GM21529 (cell line): ENCODE data around the gene KRT86.
"Not testable (repeated sequence)": the region's sequence is repeated elsewhere in the genome, so short reads cannot be mapped to it uniquely, and the experiment has no call there.

Experiments
- ATAC-seq: cut with Tn5 transposase; IDR thresholded peaks from one replicate; pipeline ENCODE4 v1.9.1; 2021; ENCODE audit not compliant: unreplicated experiment

Gene KRT86

DNA sequence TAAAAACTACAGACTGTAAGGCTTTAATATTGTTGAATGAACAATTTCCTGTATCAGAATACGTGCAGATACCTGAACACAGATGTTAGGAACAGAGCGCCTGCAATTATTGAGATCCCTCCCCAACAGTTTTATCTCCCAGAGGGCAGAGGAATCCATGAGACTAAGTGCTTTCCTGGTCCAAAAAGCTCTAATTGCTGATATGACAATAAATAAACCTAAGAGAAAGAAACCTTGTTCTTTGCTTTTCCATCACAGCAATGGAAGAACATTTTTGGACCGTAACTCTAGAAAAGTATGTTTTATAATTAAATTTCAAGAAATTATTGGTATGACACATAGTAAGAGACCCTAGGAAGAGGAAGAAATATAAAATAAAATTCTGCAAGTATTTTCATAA lies 59.7 kb downstream of the KRT86 start:
- ATAC-seq: no peak

DNA sequence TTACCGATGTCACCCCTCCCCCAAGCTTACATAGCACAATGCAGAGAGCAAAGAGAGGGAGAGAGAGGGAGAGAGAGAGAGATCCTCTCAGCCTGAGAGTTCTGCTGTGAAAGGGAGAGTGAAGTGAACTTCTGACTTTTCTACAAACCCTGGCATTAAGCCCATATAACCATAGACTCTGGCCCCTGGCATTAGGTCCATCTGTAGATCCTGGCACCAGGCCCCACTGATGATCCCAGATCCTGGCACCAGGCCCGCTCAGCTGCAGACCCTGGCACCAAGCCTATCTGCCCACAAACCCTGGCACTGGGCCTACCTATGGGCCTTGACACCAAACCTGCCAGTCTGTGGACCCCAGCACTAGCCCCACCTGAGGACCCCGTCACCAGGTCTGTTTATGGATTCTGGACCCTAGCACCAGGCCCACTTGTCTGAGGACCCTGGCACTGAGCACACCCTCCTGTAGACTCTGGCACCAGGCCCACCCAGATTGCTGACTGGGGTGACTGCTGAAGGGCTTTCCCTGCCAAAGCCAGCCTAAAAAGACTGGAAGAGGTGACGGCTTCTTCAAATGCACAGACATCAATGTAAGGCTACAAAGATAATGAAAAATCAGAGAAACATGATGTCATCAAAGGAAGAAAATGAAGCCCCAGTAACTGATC lies 61.3 kb downstream of the KRT86 start:
- ATAC-seq: no peak

DNA sequence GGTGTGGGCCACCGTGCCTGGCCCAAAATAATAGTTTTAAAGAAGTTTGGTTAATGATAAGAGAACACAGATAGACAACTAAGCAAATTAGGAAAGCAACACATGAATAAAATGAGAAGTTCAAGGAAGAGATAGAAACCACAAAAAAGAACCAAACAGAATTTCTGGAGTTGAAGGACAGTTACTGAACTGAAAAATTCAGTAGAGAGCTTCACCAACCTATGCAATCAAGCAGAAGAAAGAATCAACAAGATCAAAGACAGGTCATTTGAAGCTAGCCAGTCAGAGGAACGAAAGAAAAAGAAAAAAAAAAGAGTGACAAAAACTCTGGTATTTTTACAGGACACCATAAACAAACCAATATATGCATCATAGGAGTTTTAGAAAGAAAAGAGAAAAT lies 62.2 kb downstream of the KRT86 start:
- ATAC-seq: no peak

- no peak for ATAC-seq
These were observed 62.6 kb downstream of the KRT86 start for GRCh38 chr12:52337054-52337453.

- no peak for ATAC-seq
These were observed 64.0 kb downstream of the KRT86 start for GRCh38 chr12:52338241-52338960.

DNA sequence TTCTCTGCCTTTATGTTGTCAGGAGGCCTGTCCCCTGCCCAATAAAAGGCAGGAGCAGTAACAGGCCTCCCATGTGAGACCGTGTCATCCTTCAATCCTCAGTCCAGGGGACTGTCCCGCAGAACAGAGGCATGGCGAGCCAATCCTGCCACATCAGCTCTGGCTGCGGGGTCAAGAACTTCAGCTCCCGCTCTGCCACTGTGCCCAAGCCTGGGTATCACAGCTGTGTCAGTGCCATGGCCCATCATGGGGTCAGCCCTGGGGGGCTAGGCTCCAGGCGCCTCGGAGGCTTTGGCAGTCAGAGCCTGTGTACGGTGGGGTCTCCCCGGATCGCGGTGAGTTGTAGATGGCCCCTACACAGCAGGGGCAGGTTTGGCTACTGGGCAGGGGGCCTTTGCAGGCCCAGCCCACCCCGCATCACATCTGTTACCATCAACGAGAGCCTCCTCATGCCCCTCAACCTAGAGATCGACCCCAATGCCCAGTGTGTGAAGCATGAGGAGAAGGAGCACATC lies 66.7 kb downstream of the KRT86 start:
- ATAC-seq: no peak

GRCh38 chr12:52342781-52343490 lies 68.5 kb downstream of the KRT86 start:
- ATAC-seq: no peak

GRCh38 chr12:52343550-52343949 lies 69.1 kb downstream of the KRT86 start:
- ATAC-seq: no peak

- no peak for ATAC-seq
These were observed 69.7 kb downstream of the KRT86 start for GRCh38 chr12:52344111-52344510.

- ATAC-seq: not testable (repeated sequence)
These were observed 70.6 kb downstream of the KRT86 start for GRCh38 chr12:52345041-52345440.

DNA sequence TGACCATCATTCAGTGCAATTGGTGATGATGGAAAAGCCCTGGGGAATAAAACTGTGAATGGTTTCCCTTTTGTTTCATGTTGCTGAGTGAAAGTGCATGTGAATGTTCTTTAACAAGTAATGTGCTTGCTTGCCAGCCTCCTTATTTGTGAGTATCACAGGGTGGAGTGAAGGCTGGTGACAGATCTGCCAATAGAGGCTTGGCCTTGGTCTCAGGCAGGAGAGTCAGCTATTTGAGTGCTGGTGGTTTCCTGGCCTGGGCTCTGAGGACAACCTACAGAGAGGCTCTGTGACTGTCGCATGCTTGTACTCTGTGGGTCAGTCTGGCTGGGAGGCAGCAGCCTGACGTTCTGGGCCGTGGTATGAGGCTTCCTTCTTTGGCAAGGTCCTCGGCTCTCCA lies 72.1 kb downstream of the KRT86 start:
- no peak for ATAC-seq

DNA sequence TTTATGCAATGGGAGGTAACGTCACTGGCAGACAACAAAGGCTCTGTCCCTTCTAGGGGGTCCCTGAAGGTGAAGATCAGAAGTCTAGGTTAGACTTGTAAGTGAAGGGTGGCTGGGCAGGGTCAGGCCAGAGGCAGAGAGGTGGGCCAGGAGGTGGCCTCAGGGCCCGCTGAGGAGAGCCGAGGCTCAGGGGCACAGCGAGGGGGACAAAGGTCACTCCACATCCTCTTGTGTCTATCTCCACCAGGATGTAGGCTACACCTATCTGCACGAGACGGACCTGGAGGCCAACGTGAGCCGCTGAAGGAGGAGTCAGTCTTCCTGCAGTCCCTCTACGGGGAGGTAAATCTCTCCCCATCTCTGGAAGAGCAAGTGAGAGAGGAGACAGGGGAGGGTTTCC lies 72.6 kb downstream of the KRT86 start:
- ATAC-seq: no peak

DNA sequence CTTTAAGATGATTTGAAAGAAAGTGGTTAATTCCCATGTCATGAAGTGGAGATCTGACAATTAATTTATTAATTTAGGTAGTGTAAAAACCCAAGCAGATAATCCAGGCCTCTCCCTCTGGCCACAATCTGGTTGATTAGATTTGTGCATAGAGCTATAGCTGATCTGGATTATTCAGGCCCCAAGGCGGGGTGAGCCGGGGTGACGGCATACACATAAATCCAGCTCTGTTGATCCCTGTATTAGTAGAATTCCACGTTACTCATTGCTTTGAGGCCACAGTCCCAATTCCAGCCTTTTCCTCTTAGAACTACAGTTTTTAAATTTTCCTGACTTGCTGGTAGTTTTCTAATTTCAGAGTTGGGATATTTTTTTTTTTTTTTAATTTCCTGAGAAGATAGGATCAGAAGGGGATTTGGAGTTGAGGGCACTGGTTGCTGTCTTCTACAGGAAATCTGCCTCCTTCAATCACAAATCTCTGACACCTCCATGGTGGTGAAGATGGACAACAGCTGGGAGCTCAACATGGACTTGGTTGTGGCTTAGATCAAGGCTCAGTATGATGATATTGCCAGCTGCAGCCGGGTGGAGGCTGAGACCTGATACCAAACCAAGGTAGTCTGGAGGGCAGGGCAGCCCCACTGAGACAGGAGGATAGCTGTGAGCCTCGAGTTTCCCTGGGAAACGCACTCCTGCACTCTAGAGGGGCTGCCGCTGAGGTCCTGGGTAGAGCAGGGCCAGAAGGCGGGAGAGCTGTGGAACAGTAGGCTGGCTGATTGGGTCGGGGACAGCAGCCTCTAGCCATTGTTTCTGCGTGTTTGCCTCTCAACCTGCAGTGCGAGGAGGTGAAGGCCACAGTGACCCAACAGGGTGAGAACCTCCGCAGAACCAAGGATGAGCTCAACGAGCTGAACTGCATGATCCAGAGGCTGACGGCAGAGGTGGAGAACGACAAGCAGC lies 73.4 kb downstream of the KRT86 start:
- ATAC-seq: no peak

DNA sequence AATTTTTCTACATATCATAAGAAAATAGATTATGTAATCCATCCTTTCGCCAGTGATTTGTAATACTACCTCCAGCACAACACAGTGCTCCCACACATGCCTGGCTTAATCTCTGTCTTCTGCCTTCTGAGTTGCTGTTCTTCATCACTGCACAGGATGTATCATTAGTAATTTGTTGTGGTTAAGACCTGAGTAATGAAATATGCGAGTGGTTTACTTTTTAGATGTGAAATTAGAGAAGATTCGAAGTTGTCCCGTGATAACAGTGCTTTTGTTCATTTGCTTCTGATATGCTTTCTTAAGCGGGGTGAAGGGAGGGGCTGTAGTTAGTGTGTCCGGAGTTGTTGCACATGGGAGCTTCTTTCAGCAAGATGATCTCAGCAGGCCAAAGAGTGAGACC lies 74.8 kb downstream of the KRT86 start:
- ATAC-seq: no peak

GRCh38 chr12:52350021-52350620 lies 75.7 kb downstream of the KRT86 start:
- no peak for ATAC-seq

GRCh38 chr12:52350786-52351185 lies 76.3 kb downstream of the KRT86 start:
- no peak for ATAC-seq

GRCh38 chr12:52351196-52352059 lies 77.0 kb downstream of the KRT86 start:
- ATAC-seq: no peak

GRCh38 chr12:52352951-52353350 lies 78.5 kb downstream of the KRT86 start:
- no peak for ATAC-seq

- no peak for ATAC-seq
These were observed 79.3 kb downstream of the KRT86 start for GRCh38 chr12:52353766-52354165.
